Vagina (tissue), 2 donors: ENCODE results near the gene PSMB3.

Source experiments
- POLR2A ChIP-seq, 2 donors: fragments of 450-650 bp; IDR thresholded peaks; one replicate each; pipeline ENCODE4 v1.6.1; 2017; ENCODE audit warnings: antibody characterized with exemption in 2 of 2, mild to moderate bottlenecking in 2 of 2, moderate library complexity in 2 of 2
- TF ChIP-seq, protein P1 (sequence below), 3 experiments: fragments of 450-650 bp in 2 of 3; fragments of 200-600 bp in 1 of 3; sonication (generic) in 1 of 3; IDR thresholded peaks; one replicate each; pipeline ENCODE4 v1.5.1; 2017 to 2019; ENCODE audit warnings: antibody characterized with exemption in 3 of 3, mild to moderate bottlenecking in 2 of 3, moderate library complexity in 2 of 3

DNA sequence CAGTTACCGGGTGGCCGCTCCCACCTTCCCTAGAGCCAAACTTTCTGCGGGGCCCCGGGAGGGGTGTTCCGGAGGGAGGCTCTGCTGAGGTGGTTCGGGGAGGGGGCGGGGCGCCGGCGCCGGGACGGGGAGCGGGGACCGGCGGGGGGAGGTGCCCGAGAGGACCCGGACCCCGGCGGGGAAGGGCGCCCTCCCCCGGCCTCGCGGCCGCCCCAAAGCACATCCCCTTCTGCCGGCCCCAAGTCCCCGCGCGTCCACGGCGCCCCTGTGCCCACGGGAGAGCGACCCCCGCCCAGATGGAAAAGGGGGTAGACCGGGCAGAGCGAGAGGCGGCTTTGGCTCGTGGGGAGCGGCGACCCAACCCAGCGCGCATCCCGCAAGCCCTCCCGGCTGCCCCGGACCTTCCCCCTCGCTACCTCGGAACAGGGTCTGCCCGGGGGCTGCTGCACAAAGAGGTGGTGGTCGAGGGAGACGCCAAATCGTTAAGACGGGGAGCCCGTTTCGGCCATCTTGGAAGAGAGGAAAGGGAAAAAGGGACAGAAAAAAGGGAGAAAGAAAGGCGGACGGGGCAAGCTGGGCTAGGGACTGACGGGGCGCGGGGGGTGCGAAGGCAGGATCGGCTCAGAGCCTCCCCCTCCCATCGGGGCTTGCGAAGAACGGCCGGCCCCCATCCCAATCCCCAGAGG lies 4.9 kb upstream of the PSMB3 start:
- TF ChIP-seq POLR2A (IDR thresholded peaks at IDR 0.05), result no peak
- TF ChIP-seq, protein P1, sequence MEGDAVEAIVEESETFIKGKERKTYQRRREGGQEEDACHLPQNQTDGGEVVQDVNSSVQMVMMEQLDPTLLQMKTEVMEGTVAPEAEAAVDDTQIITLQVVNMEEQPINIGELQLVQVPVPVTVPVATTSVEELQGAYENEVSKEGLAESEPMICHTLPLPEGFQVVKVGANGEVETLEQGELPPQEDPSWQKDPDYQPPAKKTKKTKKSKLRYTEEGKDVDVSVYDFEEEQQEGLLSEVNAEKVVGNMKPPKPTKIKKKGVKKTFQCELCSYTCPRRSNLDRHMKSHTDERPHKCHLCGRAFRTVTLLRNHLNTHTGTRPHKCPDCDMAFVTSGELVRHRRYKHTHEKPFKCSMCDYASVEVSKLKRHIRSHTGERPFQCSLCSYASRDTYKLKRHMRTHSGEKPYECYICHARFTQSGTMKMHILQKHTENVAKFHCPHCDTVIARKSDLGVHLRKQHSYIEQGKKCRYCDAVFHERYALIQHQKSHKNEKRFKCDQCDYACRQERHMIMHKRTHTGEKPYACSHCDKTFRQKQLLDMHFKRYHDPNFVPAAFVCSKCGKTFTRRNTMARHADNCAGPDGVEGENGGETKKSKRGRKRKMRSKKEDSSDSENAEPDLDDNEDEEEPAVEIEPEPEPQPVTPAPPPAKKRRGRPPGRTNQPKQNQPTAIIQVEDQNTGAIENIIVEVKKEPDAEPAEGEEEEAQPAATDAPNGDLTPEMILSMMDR (IDR thresholded peaks at IDR 0.05), result no peak
